Prostate gland (tissue), 2 donors: ENCODE measurements around the gene KNCN.

Experiments
- POLR2A ChIP-seq: fragments of 450-650 bp; IDR thresholded peaks from one replicate; pipeline ENCODE4 v1.6.1; 2016; ENCODE audit warnings: antibody characterized with exemption, mild to moderate bottlenecking
- POLR2AphosphoS5 ChIP-seq: sonication (generic); formaldehyde crosslinking; IDR thresholded peaks from one replicate; pipeline ENCODE4 v1.6.1; 2017; ENCODE audit warnings: antibody characterized with exemption
- TF ChIP-seq, protein P1 (sequence below), 4 experiments: fragments of 200-600 bp in 2 of 4; fragments of 450-650 bp in 2 of 4; sonication (generic) in 2 of 4; IDR thresholded peaks; 1 replicate in 3 of 4; 2 replicates in 1 of 4; pipeline ENCODE4 v1.5.1; 2016 to 2019; ENCODE audit warnings: antibody characterized with exemption in 4 of 4, mild to moderate bottlenecking in 2 of 4, moderate library complexity in 2 of 4

- TF ChIP-seq POLR2AphosphoS5: no peak
- TF ChIP-seq, protein P1, sequence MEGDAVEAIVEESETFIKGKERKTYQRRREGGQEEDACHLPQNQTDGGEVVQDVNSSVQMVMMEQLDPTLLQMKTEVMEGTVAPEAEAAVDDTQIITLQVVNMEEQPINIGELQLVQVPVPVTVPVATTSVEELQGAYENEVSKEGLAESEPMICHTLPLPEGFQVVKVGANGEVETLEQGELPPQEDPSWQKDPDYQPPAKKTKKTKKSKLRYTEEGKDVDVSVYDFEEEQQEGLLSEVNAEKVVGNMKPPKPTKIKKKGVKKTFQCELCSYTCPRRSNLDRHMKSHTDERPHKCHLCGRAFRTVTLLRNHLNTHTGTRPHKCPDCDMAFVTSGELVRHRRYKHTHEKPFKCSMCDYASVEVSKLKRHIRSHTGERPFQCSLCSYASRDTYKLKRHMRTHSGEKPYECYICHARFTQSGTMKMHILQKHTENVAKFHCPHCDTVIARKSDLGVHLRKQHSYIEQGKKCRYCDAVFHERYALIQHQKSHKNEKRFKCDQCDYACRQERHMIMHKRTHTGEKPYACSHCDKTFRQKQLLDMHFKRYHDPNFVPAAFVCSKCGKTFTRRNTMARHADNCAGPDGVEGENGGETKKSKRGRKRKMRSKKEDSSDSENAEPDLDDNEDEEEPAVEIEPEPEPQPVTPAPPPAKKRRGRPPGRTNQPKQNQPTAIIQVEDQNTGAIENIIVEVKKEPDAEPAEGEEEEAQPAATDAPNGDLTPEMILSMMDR (IDR thresholded peaks at IDR 0.05): no peak
- no peak for TF ChIP-seq POLR2A
Measured at GRCh38 chr1:46577671-46578070, 26.2 kb upstream of the KNCN start.
